DND-41 (cell line): ENCODE data around the gene TP73.

Experiments
- ATAC-seq: fragments of 200-7000 bp; cut with Tn5 transposase; 3 replicates; pipeline ENCODE4 v1.9.1; 2021; ENCODE audit warnings: low read depth; ENCODE audit not compliant: insufficient read depth
- DNase-seq: peaks from one replicate; pipeline ENCODE4 v3.0.0-alpha.2; 2020
- H2AFZ ChIP-seq: 2 replicates; pipeline ENCODE4 v1.6.0; 2012; ENCODE audit warnings: low read depth, low read length
- H3K27ac ChIP-seq: 2 replicates; pipeline ENCODE4 v1.5.1; 2012; ENCODE audit warnings: low read length, inconsistent platforms
- H3K27me3 ChIP-seq: fragments of 200-600 bp; sonication (generic); 2 replicates; pipeline ENCODE4 v1.6.0; 2012; ENCODE audit warnings: low read length, mild to moderate bottlenecking, inconsistent platforms; ENCODE audit not compliant: insufficient read depth, poor library complexity
- H3K36me3 ChIP-seq: 2 replicates; pipeline ENCODE4 v1.5.1; 2012; ENCODE audit warnings: low read length, inconsistent platforms; ENCODE audit not compliant: insufficient read depth
- H3K4me1 ChIP-seq: 2 replicates; pipeline ENCODE4 v1.5.1; 2012; ENCODE audit warnings: mild to moderate bottlenecking, low read length; ENCODE audit not compliant: insufficient read depth
- H3K4me2 ChIP-seq: 2 replicates; pipeline ENCODE4 v1.6.0; 2012; ENCODE audit warnings: mild to moderate bottlenecking, moderate library complexity, low read length, inconsistent platforms; ENCODE audit not compliant: insufficient read depth
- H3K4me3 ChIP-seq, 2 experiments: fragments of 200-600 bp in 1 of 2; shearing (Covaris generic) in 1 of 2; 2 replicates each; pipeline ENCODE4 v1.5.1; 2012 to 2016; ENCODE audit warnings: inconsistent platforms in 2 of 2, low read length in 2 of 2, mild to moderate bottlenecking in 2 of 2, low read depth in 1 of 2, moderate library complexity in 1 of 2
- H3K79me2 ChIP-seq: 2 replicates; pipeline ENCODE4 v1.6.0; 2012; ENCODE audit warnings: low read length, inconsistent platforms; ENCODE audit not compliant: insufficient read depth
- H3K9ac ChIP-seq: 2 replicates; pipeline ENCODE4 v1.6.0; 2012; ENCODE audit warnings: low read depth, mild to moderate bottlenecking, inconsistent platforms, low read length, moderate library complexity
- H3K9me3 ChIP-seq: 2 replicates; pipeline ENCODE4 v1.5.1; 2012; ENCODE audit warnings: low read length, moderate library complexity, mild to moderate bottlenecking, inconsistent platforms; ENCODE audit not compliant: insufficient read depth, severe bottlenecking
- H4K20me1 ChIP-seq: 2 replicates; pipeline ENCODE4 v1.6.0; 2012; ENCODE audit warnings: low read length; ENCODE audit not compliant: insufficient read depth
- CTCF ChIP-seq: IDR thresholded peaks from 2 replicates; pipeline ENCODE4 v1.5.1; 2012; ENCODE audit warnings: borderline replicate concordance, low read length, moderate library complexity, mild to moderate bottlenecking; ENCODE audit not compliant: poor library complexity, severe bottlenecking; ENCODE audit errors: extremely low read depth
- EZH2 ChIP-seq: IDR thresholded peaks from 3 replicates; pipeline ENCODE4 v1.6.1; 2012; ENCODE audit warnings: borderline replicate concordance, low read depth, mild to moderate bottlenecking, moderate library complexity, low read length, inconsistent platforms; ENCODE audit not compliant: severe bottlenecking

TP73 gene

GRCh38 chr1:3696689-3697088 is 44.4 kb downstream of the TP73 start:
- DNase-seq, result no peak
- H3K27ac ChIP-seq, result no peak overlapping the region
- no peak for TF ChIP-seq EZH2
- no peaks in the 10 kb centered on the region for H3K79me2 ChIP-seq
- no peak for ATAC-seq
- no peak overlapping the region for H3K9ac ChIP-seq
- no peaks in the 10 kb centered on the region for H3K27me3 ChIP-seq
- no peaks in the 10 kb centered on the region for H3K4me1 ChIP-seq
- H2AFZ ChIP-seq, result no peak overlapping the region
- no peaks in the 10 kb centered on the region; the same call in none of the 2 replicates for H3K36me3 ChIP-seq
- H3K4me3 ChIP-seq, result no peak overlapping the region
- H3K9me3 ChIP-seq, result no peaks in the 10 kb centered on the region
- no peak overlapping the region for H3K4me2 ChIP-seq
- peaks cover 62% of the 10 kb centered on the region for H4K20me1 ChIP-seq

- Histone ChIP-seq H3K9me3 (no peaks in the 10 kb centered on the region), H3K4me3 (no peak overlapping the region), H4K20me1 (peaks cover 60% of the 10 kb centered on the region; the same call in 1 of the 2 replicates), H3K9ac (no peak overlapping the region), H3K4me1 (no peaks in the 10 kb centered on the region), H3K27ac (no peak overlapping the region), H3K79me2 (no peaks in the 10 kb centered on the region), H3K36me3 (no peaks in the 10 kb centered on the region; the same call in none of the 2 replicates), H3K27me3 (no peaks in the 10 kb centered on the region), H2AFZ (no peak overlapping the region), H3K4me2 (no peak overlapping the region)
- TF ChIP-seq EZH2 (no peak), CTCF (no peak)
- ATAC-seq (no peak), DNase-seq (no peak)
These were observed 44.8 kb downstream of the TP73 start for GRCh38 chr1:3697104-3697503.

DNA sequence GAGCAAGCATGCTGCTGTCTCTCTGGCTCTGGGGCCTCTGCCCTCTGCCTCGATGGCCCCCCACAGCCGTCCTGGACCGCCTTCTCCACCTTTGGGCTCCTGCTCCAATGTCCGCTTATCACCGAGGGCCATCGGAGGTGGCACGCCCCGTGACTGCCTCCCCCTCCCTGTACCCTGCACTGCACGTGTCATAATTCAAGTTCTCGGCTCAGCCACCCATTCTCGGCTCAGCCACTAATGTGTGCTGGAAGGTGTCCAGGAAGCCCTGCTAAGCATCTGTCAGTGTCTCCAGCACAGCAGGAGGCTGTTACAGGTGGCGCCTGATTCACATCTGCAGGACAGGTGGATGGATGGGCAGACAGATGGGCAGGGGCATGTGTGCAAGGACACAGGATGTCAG is 45.5 kb downstream of the TP73 start:
- TF ChIP-seq CTCF (no peak), EZH2 (no peak)
- Histone ChIP-seq H3K4me2 (no peak overlapping the region), H3K9me3 (no peaks in the 10 kb centered on the region), H3K27ac (no peak overlapping the region), H3K9ac (no peak overlapping the region), H3K4me1 (no peaks in the 10 kb centered on the region), H3K36me3 (no peaks in the 10 kb centered on the region; the same call in none of the 2 replicates), H3K4me3 (no peak overlapping the region), H2AFZ (no peak overlapping the region), H4K20me1 (peaks cover 55% of the 10 kb centered on the region; the same call in 1 of the 2 replicates), H3K79me2 (no peaks in the 10 kb centered on the region), H3K27me3 (no peaks in the 10 kb centered on the region)
- ATAC-seq, result no peak
- DNase-seq, result no peak

GRCh38 chr1:3698660-3699408 is 46.5 kb downstream of the TP73 start:
- no peak overlapping the region for H3K27ac ChIP-seq
- no peaks in the 10 kb centered on the region for H3K79me2 ChIP-seq
- H3K36me3 ChIP-seq, result no peaks in the 10 kb centered on the region; the same call in none of the 2 replicates
- no peaks in the 10 kb centered on the region for H3K27me3 ChIP-seq
- no peak overlapping the region for H3K9ac ChIP-seq
- no peak overlapping the region for H3K4me2 ChIP-seq
- ATAC-seq (no peak), DNase-seq (no peak)
- TF ChIP-seq CTCF (no peak), EZH2 (no peak)
- no peak overlapping the region for H3K4me3 ChIP-seq
- H2AFZ ChIP-seq, result no peak overlapping the region
- no peaks in the 10 kb centered on the region for H3K4me1 ChIP-seq
- peaks cover 62% of the 10 kb centered on the region; the same call in 1 of the 2 replicates for H4K20me1 ChIP-seq
- no peaks in the 10 kb centered on the region for H3K9me3 ChIP-seq
